GM12878 (cell line): ENCODE measurements around the gene HMGCL.

Experiments used
- BMI1 ChIP-seq: fragments of 450-650 bp; IDR thresholded peaks from 2 replicates; pipeline ENCODE4 v1.6.1; 2016; ENCODE audit warnings: mild to moderate bottlenecking, moderate library complexity, borderline replicate concordance
- CHD2 ChIP-seq: IDR thresholded peaks from 2 replicates; pipeline ENCODE4 v1.6.1; 2011; ENCODE audit warnings: low read depth, low read length, improper control_type of control experiment, borderline replicate concordance
- IRF4 ChIP-seq: IDR thresholded peaks from 2 replicates; pipeline ENCODE4 v1.6.1; 2011; ENCODE audit warnings: low read depth, low read length
- NR2C1 ChIP-seq: fragments of 450-650 bp; IDR thresholded peaks from 2 replicates; pipeline ENCODE4 v1.6.1; 2017; ENCODE audit warnings: antibody characterized with exemption, mild to moderate bottlenecking, moderate library complexity
- NR2C2 ChIP-seq: IDR thresholded peaks from 2 replicates; pipeline ENCODE4 v1.6.1; 2011; ENCODE audit warnings: borderline replicate concordance, low read depth; ENCODE audit not compliant: control insufficient read depth, insufficient read length
- POLR2A ChIP-seq: IDR thresholded peaks from 2 replicates; pipeline ENCODE4 v1.6.1; 2011; ENCODE audit warnings: low read depth, mild to moderate bottlenecking, low read length
- RBBP5 ChIP-seq: fragments of 200-600 bp; sonication (generic); conservative IDR thresholded peaks from 2 replicates; pipeline ENCODE4 v1.6.1; 2016
- ZNF274 ChIP-seq: IDR thresholded peaks from one replicate; pipeline ENCODE4 v1.8.0; 2011; ENCODE audit not compliant: insufficient read length, insufficient read depth
- TF ChIP-seq, protein P1 (sequence below): fragments of 450-650 bp; IDR thresholded peaks from 2 replicates; pipeline ENCODE4 v1.6.1; 2017; ENCODE audit warnings: mild to moderate bottlenecking, low read depth, inconsistent platforms; ENCODE audit not compliant: poor library complexity, severe bottlenecking
- TF ChIP-seq, protein P2 (sequence below): IDR thresholded peaks from 2 replicates; pipeline ENCODE4 v1.6.1; 2011; ENCODE audit warnings: low read depth, low read length, improper control_type of control experiment, borderline replicate concordance

DNA sequence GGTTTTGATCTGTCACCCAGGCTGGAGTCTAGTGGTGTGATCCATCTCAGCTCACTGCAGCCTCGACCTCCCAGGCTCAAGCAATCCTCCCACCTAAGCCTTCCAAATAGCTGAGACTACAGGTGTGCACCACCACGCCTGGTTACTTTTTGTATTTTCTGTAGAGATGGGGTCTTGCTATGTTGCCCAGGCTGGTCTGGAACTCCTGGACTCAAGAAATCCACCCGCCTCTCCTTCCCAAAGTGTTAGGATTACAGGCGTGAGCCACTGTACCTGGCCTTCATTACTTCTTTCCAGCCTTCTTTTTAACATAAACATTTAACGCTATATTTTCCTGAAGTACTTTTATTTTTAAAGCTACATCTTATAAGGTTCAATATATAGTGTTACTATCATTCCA, 18.4 kb upstream of the HMGCL start:
- TF ChIP-seq, protein P1, sequence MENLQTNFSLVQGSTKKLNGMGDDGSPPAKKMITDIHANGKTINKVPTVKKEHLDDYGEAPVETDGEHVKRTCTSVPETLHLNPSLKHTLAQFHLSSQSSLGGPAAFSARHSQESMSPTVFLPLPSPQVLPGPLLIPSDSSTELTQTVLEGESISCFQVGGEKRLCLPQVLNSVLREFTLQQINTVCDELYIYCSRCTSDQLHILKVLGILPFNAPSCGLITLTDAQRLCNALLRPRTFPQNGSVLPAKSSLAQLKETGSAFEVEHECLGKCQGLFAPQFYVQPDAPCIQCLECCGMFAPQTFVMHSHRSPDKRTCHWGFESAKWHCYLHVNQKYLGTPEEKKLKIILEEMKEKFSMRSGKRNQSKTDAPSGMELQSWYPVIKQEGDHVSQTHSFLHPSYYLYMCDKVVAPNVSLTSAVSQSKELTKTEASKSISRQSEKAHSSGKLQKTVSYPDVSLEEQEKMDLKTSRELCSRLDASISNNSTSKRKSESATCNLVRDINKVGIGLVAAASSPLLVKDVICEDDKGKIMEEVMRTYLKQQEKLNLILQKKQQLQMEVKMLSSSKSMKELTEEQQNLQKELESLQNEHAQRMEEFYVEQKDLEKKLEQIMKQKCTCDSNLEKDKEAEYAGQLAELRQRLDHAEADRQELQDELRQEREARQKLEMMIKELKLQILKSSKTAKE: no peak
- TF ChIP-seq ZNF274 (no peak), RBBP5 (no peak), NR2C2 (no peak), BMI1 (no peak), NR2C1 (no peak), IRF4 (no peak), POLR2A (no peak), CHD2 (no peak)
- TF ChIP-seq, protein P2, sequence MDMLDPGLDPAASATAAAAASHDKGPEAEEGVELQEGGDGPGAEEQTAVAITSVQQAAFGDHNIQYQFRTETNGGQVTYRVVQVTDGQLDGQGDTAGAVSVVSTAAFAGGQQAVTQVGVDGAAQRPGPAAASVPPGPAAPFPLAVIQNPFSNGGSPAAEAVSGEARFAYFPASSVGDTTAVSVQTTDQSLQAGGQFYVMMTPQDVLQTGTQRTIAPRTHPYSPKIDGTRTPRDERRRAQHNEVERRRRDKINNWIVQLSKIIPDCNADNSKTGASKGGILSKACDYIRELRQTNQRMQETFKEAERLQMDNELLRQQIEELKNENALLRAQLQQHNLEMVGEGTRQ: no peak
